GM19240 (cell line): Measurements from ENCODE around the gene TFF3.

Experiments
- DNase-seq: peaks from one replicate; pipeline ENCODE4 v3.0.0; 2011; ENCODE audit warnings: low spot score; ENCODE audit not compliant: insufficient read length

The TFF3 gene, protein sequence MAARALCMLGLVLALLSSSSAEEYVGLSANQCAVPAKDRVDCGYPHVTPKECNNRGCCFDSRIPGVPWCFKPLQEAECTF

DNA sequence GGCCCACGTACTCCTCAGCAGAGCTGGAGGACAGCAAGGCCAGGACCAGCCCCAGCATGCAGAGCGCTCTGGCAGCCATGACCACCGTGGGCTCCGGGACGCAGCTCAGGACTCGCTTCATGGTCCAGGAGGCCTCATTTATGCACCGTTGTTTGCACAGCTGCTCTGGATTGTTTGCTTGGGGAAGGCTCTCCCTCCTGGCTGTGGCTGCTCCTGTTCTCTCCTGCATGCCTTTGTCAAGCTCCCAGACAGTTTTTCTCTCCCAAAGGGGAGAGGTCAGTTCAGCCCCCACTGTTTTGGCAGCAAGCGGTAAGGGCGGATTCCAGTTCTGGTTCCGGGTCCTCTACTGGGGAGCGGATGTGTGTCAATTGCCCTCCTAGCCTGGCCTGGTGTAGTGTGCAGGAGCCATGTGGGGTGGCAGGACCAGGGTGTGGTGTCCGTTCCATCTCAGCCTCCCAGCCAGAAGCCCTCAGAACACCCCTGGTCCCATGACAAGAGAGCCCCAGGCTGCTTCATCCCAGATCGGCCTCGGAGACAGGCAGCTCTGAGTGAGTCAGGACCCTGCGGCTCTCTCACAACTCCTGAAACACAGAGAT, at the start of gene TFF3:
TFF3 (minus strand) TSS at position 114 of the 596 bp plus-strand sequence; CDS start at position 79, 35 bp downstream.
- DNase-seq, result no peak

GRCh38 chr21:42364304-42364865, 49.2 kb upstream of the TFF3 start:
- no peak for DNase-seq

GRCh38 chr21:42363312-42363711, 48.1 kb upstream of the TFF3 start:
- no peak for DNase-seq

GRCh38 chr21:42362700-42363099, 47.5 kb upstream of the TFF3 start:
- no peak for DNase-seq

DNA sequence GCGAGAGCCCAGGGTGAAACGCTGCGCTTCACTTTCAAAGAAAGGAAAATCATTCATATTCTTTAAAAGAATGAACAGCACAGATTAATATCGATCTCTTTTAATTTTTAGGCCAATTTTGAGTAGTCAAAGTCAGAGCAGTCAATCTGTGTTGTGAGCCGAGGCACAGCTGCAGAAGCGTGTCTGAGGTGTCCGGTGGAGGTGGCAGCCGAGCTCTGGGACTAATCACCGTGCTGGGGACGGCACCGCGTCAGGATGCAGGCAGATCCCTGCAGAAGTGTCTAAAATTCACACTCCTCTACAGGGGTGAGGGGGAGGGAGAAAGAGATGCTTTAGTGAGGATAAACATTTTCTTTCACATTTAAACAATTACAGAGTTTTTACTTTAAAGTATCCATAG, 47.0 kb upstream of the TFF3 start:
- no peak for DNase-seq

- DNase-seq, result no peak
Observed at GRCh38 chr21:42361286-42361685, 46.1 kb upstream of the TFF3 start.

- DNase-seq, result no peak
Observed at GRCh38 chr21:42360317-42360716, 45.1 kb upstream of the TFF3 start.

GRCh38 chr21:42358937-42359336, 43.7 kb upstream of the TFF3 start:
- DNase-seq, result no peak

GRCh38 chr21:42358261-42358660, 43.1 kb upstream of the TFF3 start:
- no peak for DNase-seq

GRCh38 chr21:42357307-42357706, 42.1 kb upstream of the TFF3 start:
- no peak for DNase-seq

DNA sequence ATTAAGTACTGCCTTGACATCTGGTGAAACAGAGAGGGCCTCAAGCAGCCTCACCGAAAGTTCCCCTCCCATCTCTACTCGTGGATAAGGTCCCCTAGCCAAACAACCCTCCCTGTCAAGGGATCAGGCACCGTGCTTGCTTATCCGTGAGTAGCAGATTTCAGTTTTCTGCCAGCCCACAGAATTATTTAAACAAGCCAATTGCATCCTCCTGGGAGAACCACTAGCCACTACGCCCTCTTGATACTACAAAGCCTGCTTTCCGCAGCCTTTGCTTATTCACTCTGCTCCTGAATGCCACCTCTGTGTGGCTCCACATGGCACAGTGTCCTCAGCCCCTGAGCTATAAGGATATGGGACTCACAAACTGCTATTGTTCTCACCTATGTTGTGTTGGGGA, 41.4 kb upstream of the TFF3 start:
- no peak for DNase-seq

- DNase-seq, result no peak
Observed at GRCh38 chr21:42356046-42356445, 40.8 kb upstream of the TFF3 start.

DNA sequence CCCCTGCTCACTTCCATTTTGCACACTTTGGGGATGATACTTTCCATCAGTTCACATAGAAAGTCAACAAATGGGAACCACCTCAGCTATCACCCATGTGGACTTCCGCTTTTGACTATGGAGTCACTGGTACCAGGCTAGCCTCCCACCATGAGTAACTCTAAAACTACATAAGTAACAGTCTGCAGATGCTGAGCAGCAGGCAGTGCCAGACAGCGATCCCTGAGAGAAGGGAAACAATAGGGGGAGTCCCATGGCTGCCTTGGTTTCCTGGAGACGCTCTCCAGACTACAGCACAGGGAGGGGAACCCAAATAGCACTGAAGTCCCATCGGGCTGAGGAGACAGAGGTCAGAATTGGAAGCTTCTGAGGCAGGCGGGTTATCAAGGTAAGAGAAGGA, 38.4 kb upstream of the TFF3 start:
- DNase-seq, result no peak

- DNase-seq, result no peak
Observed at GRCh38 chr21:42352441-42353095, 37.4 kb upstream of the TFF3 start.

GRCh38 chr21:42351626-42352440, 36.6 kb upstream of the TFF3 start:
- DNase-seq, result no peak

- no peak for DNase-seq
Observed at GRCh38 chr21:42350927-42351426, 35.8 kb upstream of the TFF3 start, which contains the start of gene TFF2. TFF2 (minus strand) TSS chr21:42350994; CDS start chr21:42350957, 37 bp downstream.

- no peak for DNase-seq
Observed at GRCh38 chr21:42350318-42350910, 35.2 kb upstream of the TFF3 start.

- no peak for DNase-seq
Observed at GRCh38 chr21:42349420-42350317, 34.5 kb upstream of the TFF3 start.

- DNase-seq, result no peak
Observed at GRCh38 chr21:42348762-42349161, 33.6 kb upstream of the TFF3 start.

DNA sequence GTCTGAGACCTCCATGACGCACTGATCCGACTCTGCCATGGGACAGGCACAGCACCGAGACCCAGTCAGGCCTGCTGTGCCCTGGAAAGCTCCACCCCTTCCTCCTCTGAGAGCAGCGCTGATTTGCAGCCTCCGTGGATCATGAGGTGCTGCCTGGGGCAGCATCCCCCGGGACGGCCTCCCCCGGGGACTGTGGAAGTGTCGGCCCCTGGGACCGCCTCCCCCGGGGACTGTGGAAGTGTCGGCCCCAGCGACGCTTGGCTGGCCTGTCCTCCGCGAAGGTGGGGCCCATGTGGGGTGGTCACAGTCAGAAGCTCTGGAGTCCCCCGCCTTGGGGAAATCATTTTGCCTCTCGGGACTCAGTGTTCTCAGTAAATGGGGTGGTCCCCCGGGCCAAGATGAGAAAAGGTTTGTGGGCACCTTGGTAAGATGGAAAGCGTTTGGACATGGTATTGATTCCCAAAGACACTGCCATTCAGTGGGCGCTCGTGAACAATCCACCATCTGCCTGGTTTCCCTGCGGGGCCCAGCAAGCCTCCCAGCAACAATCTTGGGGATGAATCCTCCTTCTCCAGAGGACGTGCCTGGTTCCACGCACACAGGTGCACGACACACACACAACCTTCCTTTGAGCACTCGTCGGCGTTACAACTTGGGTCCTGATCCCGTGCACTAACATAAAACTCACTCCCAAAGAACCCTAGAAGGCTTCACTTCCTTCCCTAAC, 32.6 kb upstream of the TFF3 start:
- no peak for DNase-seq
